IMR-90 (cell line): Measurements from ENCODE around the gene GOLGA1. TPM values are rescaled to one million over a fixed set of nuclear protein-coding genes. Genes with fewer than 3 reads are reported as not detected.
A peak's percentile ranks its signal among the peaks of the same experiment; 100 is the strongest.

Source experiments
- ATAC-seq: fragments of 200-7000 bp; cut with Tn5 transposase; 2 replicates; pipeline ENCODE4 v1.9.1; 2020; ENCODE audit warnings: low read depth, mild to moderate bottlenecking, moderate library complexity
- BruUV-seq: library from RNA; stranded (reverse); fragments of 400-500 nt; replicated peaks from 2 replicates; lab custom pipeline; 2021; lab: Mats Ljungman, UMichigan
- CTCF ChIA-PET: fragments of 300-600 bp; formaldehyde crosslinking; extraction: SDS; loops from one replicate; lab custom pipeline; 2021; ENCODE audit warnings: antibody characterized with exemption; lab: Yijun Ruan, JAX
- POLR2A ChIA-PET: fragments of 300-600 bp; sonication (Branson Sonifier 250); formaldehyde crosslinking; loops from one replicate; lab custom pipeline; 2022; ENCODE audit warnings: antibody characterized with exemption; ENCODE audit not compliant: unreplicated experiment; lab: Charles Lee
- DNase-seq: peaks from one replicate; pipeline ENCODE4 v3.0.0; 2013
- H2AFZ ChIP-seq: replicated peaks from 2 replicates; pipeline ENCODE3; 2013; ENCODE audit warnings: low read length, mild to moderate bottlenecking; ENCODE audit not compliant: poor library complexity
- H2AK5ac ChIP-seq: 2 replicates; pipeline ENCODE4 v1.6.1; 2013; ENCODE audit warnings: low read depth, low read length, inconsistent platforms
- H2AK9ac ChIP-seq: replicated peaks from 2 replicates; pipeline ENCODE3; 2013; ENCODE audit warnings: mild to moderate bottlenecking, low read depth, low read length, moderate library complexity; ENCODE audit not compliant: poor library complexity
- H2BK120ac ChIP-seq: 2 replicates; pipeline ENCODE4 v1.6.1; 2013; ENCODE audit warnings: low read depth, low read length, inconsistent platforms
- H2BK15ac ChIP-seq: 3 replicates; pipeline ENCODE4 v1.6.1; 2013; ENCODE audit warnings: low read depth, low read length, inconsistent platforms
- H2BK20ac ChIP-seq: 2 replicates; pipeline ENCODE4 v1.6.1; 2013; ENCODE audit warnings: low read depth, mild to moderate bottlenecking, inconsistent platforms, low read length, moderate library complexity
- H2BK5ac ChIP-seq: 2 replicates; pipeline ENCODE4 v1.6.1; 2013; ENCODE audit warnings: mild to moderate bottlenecking, low read depth, low read length, inconsistent platforms; ENCODE audit not compliant: poor library complexity, severe bottlenecking
- H3K14ac ChIP-seq: replicated peaks from 2 replicates; pipeline ENCODE4 v1.6.1; 2013; ENCODE audit warnings: low read depth, low read length, inconsistent platforms
- H3K18ac ChIP-seq: 2 replicates; pipeline ENCODE4 v1.6.1; 2013; ENCODE audit warnings: low read depth, low read length, control low read depth
- H3K23ac ChIP-seq: 2 replicates; pipeline ENCODE4 v1.6.1; 2013; ENCODE audit warnings: low read depth, low read length, inconsistent platforms
- H3K27ac ChIP-seq: 2 replicates; pipeline ENCODE4 v1.5.1; 2013; ENCODE audit warnings: mild to moderate bottlenecking, control low read depth, low read length; ENCODE audit not compliant: insufficient read depth
- H3K27me3 ChIP-seq: 2 replicates; pipeline ENCODE4 v1.6.1; 2013; ENCODE audit warnings: low read length; ENCODE audit not compliant: control insufficient read depth, insufficient read depth
- H3K36me3 ChIP-seq: 2 replicates; pipeline ENCODE4 v1.6.1; 2013; ENCODE audit warnings: low read length, mixed read lengths; ENCODE audit not compliant: control insufficient read depth, insufficient read depth
- H3K4ac ChIP-seq: 2 replicates; pipeline ENCODE4 v1.6.1; 2013; ENCODE audit warnings: low read depth, low read length, inconsistent platforms
- H3K4me1 ChIP-seq: 2 replicates; pipeline ENCODE4 v1.6.1; 2013; ENCODE audit warnings: low read length, mixed read lengths; ENCODE audit not compliant: control insufficient read depth, insufficient read depth
- H3K4me2 ChIP-seq: 2 replicates; pipeline ENCODE4 v1.6.1; 2013; ENCODE audit warnings: low read depth, mild to moderate bottlenecking, control low read depth, low read length, moderate library complexity
- H3K4me3 ChIP-seq: 2 replicates; pipeline ENCODE4 v1.5.1; 2013; ENCODE audit warnings: low read depth, mild to moderate bottlenecking, control low read depth, low read length, moderate library complexity; ENCODE audit not compliant: insufficient read depth
- H3K56ac ChIP-seq: 2 replicates; pipeline ENCODE4 v1.6.1; 2013; ENCODE audit warnings: low read length, inconsistent platforms; ENCODE audit not compliant: insufficient read depth; ENCODE audit errors: extremely low read depth
- H3K79me1 ChIP-seq, 2 experiments: 2 replicates each; pipeline ENCODE4 v1.6.1; 2013; ENCODE audit warnings: low read length in 2 of 2, inconsistent platforms in 1 of 2, low read depth in 1 of 2
- H3K9ac ChIP-seq: 2 replicates; pipeline ENCODE4 v1.6.1; 2013; ENCODE audit warnings: low read depth, low read length, control low read depth
- H3K9me1 ChIP-seq: 2 replicates; pipeline ENCODE4 v1.6.1; 2013; ENCODE audit warnings: low read length, inconsistent platforms; ENCODE audit not compliant: insufficient read depth
- H3K9me3 ChIP-seq: 2 replicates; pipeline ENCODE4 v1.6.1; 2013; ENCODE audit warnings: low read length; ENCODE audit not compliant: control insufficient read depth, insufficient read depth
- H4K20me1 ChIP-seq: 2 replicates; pipeline ENCODE4 v1.6.1; 2013; ENCODE audit warnings: low read length, inconsistent platforms; ENCODE audit not compliant: insufficient read depth
- H4K5ac ChIP-seq: 2 replicates; pipeline ENCODE4 v1.6.1; 2013; ENCODE audit warnings: mild to moderate bottlenecking, low read depth, low read length, control low read depth
- H4K8ac ChIP-seq, 2 experiments: 2 replicates each; pipeline ENCODE4 v1.6.1; 2013; ENCODE audit warnings: low read depth in 2 of 2, low read length in 2 of 2, control low read depth in 1 of 2, inconsistent platforms in 1 of 2
- H4K91ac ChIP-seq: 2 replicates; pipeline ENCODE4 v1.6.1; 2013; ENCODE audit warnings: low read depth, low read length, inconsistent platforms; ENCODE audit not compliant: insufficient read depth
- CEBPB ChIP-seq: IDR thresholded peaks from 2 replicates; pipeline ENCODE4 v1.6.1; 2012; ENCODE audit warnings: low read depth, low read length, improper control_type of control experiment
- CHD1 ChIP-seq: IDR thresholded peaks from 2 replicates; pipeline ENCODE4 v1.6.1; 2012; ENCODE audit warnings: low read depth, low read length, improper control_type of control experiment
- CTCF ChIP-seq: conservative IDR thresholded peaks from 2 replicates; pipeline ENCODE4 v1.5.1; 2012; ENCODE audit warnings: mild to moderate bottlenecking, low read depth, low read length, improper control_type of control experiment
- ELK1 ChIP-seq: fragments of 150-350 bp; IDR thresholded peaks from 2 replicates; pipeline ENCODE4 v1.6.1; 2016; ENCODE audit warnings: low read depth, mild to moderate bottlenecking, low read length, moderate library complexity, borderline replicate concordance
- FOS ChIP-seq: fragments of 150-350 bp; IDR thresholded peaks from 2 replicates; pipeline ENCODE4 v1.6.1; 2016; ENCODE audit warnings: low read depth, low read length
- MAFK ChIP-seq: IDR thresholded peaks from 2 replicates; pipeline ENCODE4 v1.6.1; 2012; ENCODE audit warnings: low read depth, low read length, improper control_type of control experiment
- MAZ ChIP-seq: IDR thresholded peaks from 2 replicates; pipeline ENCODE4 v1.6.1; 2012; ENCODE audit warnings: low read depth, mild to moderate bottlenecking, low read length, improper control_type of control experiment, moderate library complexity, borderline replicate concordance
- POLR2A ChIP-seq: IDR thresholded peaks from 2 replicates; pipeline ENCODE4 v1.6.1; 2012; ENCODE audit warnings: mild to moderate bottlenecking, low read depth, low read length
- RAD21 ChIP-seq: IDR thresholded peaks from 2 replicates; pipeline ENCODE4 v1.6.1; 2012; ENCODE audit warnings: low read length, improper control_type of control experiment
- RCOR1 ChIP-seq: IDR thresholded peaks from 2 replicates; pipeline ENCODE4 v1.6.1; 2012; ENCODE audit warnings: mild to moderate bottlenecking, low read length, improper control_type of control experiment; ENCODE audit not compliant: insufficient replicate concordance
- RFX5 ChIP-seq: IDR thresholded peaks from 2 replicates; pipeline ENCODE4 v1.8.0; 2012; ENCODE audit warnings: low read depth, mild to moderate bottlenecking, low read length, moderate library complexity
- SMC3 ChIP-seq: fragments of 150-350 bp; IDR thresholded peaks from 2 replicates; pipeline ENCODE4 v1.6.1; 2016; ENCODE audit warnings: low read depth, mild to moderate bottlenecking, antibody characterized with exemption, low read length, moderate library complexity
- USF2 ChIP-seq: fragments of 150-350 bp; IDR thresholded peaks from 2 replicates; pipeline ENCODE4 v1.6.1; 2017; ENCODE audit warnings: mild to moderate bottlenecking, antibody characterized with exemption, low read length, low read depth
- WGBS, 2 experiments: methylation state at CpG; one replicate each; pipeline versions ENCODE4 v1.1.5 to v1.1.7; 2013; ENCODE audit warnings: missing lambda C conversion rate in 2 of 2; ENCODE audit not compliant: insufficient read length in 1 of 2; ENCODE audit errors: extremely low coverage in 2 of 2; 5-methylcytosine and 5-hydroxymethylcytosine counted together
- dilution Hi-C: fragments of 300-500 bp; cut with HindIII; formaldehyde crosslinking; loops from one replicate; pipeline ENCODE4 v1.14.3; 2018; ENCODE audit warnings: low sequenced_read_pairs; ENCODE audit not compliant: unreplicated experiment
- in situ Hi-C: fragments of 300-500 bp; cut with MboI; formaldehyde crosslinking; loops from 3 replicates; pipeline ENCODE4 v1.14.3; 2019; ENCODE audit warnings: low sequenced_read_pairs, inconsistent platforms, mixed read lengths
- intact Hi-C: fragments of 100-400 bp; cut with micrococcal nuclease; formaldehyde crosslinking; loops from 2 replicates; pipeline ENCODE4 v1.10.0; 2022
- polyA plus RNA-seq, 3 experiments: library from polyadenylated mRNA; depleted of rRNA; stranded (reverse); fragments of >200 nt; gene quantifications; 2 replicates each; pipeline ENCODE4 v1.2.3, GENCODE V29; 2012; ENCODE audit warnings: low replicate concordance in 1 of 3
- total RNA-seq: library from RNA; depleted of rRNA; stranded (reverse); fragments of >200 nt; gene quantifications from 2 replicates; pipeline ENCODE4 v1.2.3, GENCODE V29; 2012

GOLGA1 gene
- total and polyA plus RNA-seq, 2 of the 4 experiments (the other 2 are of a cell fraction) = 10.6 to 12.7 TPM

- ATAC-seq (no peak), DNase-seq (no peak)
- ChIA-PET POLR2A (no interaction called here), CTCF (no interaction called here)
- Histone ChIP-seq H3K4me1 (no peaks in the 10 kb centered on the region), H2AK9ac (no peak overlapping the region), H3K18ac (no peak overlapping the region), H2BK120ac (no peak overlapping the region), H2AFZ (no peak overlapping the region), H3K23ac (no peak overlapping the region), H3K4me2 (no peak overlapping the region), H3K79me1 (no peaks in the 10 kb centered on the region), H3K4ac (no peak overlapping the region), H2BK5ac (no peak overlapping the region), H3K9me3 (no peaks in the 10 kb centered on the region), H3K9me1 (peaks cover 5% of the 10 kb centered on the region; the same call in 1 of the 2 replicates), H2BK15ac (no peak overlapping the region), H3K9ac (no peak overlapping the region), H2AK5ac (no peak overlapping the region), H4K8ac (no peak overlapping the region), H3K14ac (no peak overlapping the region), H4K20me1 (no peaks in the 10 kb centered on the region; the same call in 1 of the 2 replicates), H3K4me3 (no peak overlapping the region), H3K27me3 (no peaks in the 10 kb centered on the region), H3K36me3 (peaks cover 55% of the 10 kb centered on the region), H4K91ac (no peak overlapping the region), H4K5ac (no peak overlapping the region), H2BK20ac (no peak overlapping the region), H3K27ac (no peak overlapping the region), H3K56ac (no peak overlapping the region)
- BruUV-seq = TSS peak; percentile 28
- dilution Hi-C loops (no loop called here), in situ Hi-C loops (no loop called here), intact Hi-C loops (no loop called here)
- TF ChIP-seq SMC3 (no peak), CHD1 (no peak), FOS (no peak), CTCF (no peak), RAD21 (no peak), POLR2A (no peak), RCOR1 (no peak), MAFK (no peak), CEBPB (no peak), USF2 (no peak), MAZ (no peak), ELK1 (no peak), RFX5 (no peak)
- WGBS, 2 experiments = 88% methylated on average over 13 of the region's 17 CpGs; no CpG with 5 or more reads in 1 of the 2 experiments
Measured at GRCh38 chr9:124886866-124887492, 53.9 kb downstream of the GOLGA1 start.
